DMS 273 treated with DMSO at 0.1 percent for 48 hours (cell line): Measurements from ENCODE around the gene ENPP3.

Source experiments
- DNase-seq: peaks from one replicate; lab custom pipeline; 2025; lab: John Stamatoyannopoulos, UW

The ENPP3 gene

GRCh38 chr6:131642987-131643611 is 6.0 kb downstream of the ENPP3 start:
- DNase-seq = no peak

GRCh38 chr6:131643855-131644460 is 6.9 kb downstream of the ENPP3 start:
- no peak for DNase-seq

DNA sequence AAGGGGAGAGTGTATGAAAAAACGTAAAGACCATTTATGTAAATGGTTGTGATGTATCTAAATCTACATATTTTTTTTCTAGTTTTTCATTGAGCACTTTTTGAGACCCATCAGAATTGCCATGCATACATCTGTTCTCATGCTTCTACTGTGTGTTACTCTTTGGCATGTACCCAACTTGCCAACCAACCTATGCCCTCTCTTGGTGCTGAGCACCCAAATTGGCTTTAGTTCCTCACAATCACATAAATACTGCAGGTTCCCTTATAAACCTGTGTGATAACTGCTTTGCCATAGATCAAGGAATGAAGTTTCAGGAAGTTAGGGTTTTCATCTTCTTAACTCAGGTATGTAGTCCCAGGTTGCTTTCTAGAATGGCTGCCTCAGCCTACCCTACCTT is 7.8 kb downstream of the ENPP3 start:
- DNase-seq = no peak

- DNase-seq = no peak
Measured at GRCh38 chr6:131645846-131646245, 8.7 kb downstream of the ENPP3 start.

DNA sequence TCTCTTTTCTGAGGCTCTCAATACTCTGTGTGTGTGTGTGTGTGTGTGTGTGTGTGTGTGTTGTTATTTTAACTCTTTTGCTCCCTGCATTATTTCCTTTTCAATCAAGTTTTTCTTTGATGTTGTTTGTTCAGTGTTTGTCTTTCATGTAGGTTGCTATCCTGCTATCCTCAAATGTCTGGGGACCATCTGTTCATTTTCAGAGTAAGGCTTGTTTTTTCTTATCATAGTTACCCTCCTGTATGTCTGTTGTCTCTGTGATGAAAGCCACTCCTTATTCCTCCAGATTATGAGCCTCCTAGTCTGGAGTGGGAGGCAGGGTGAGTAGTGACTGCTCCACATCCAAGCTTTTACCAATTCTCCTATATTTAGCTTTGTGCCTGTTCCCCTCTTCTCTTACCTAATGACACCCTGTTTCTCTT is 9.2 kb downstream of the ENPP3 start:
- DNase-seq = no peak

GRCh38 chr6:131651782-131652181 is 14.7 kb downstream of the ENPP3 start:
- DNase-seq = no peak

- no peak for DNase-seq
Measured at GRCh38 chr6:131652472-131652871, 15.4 kb downstream of the ENPP3 start.

DNA sequence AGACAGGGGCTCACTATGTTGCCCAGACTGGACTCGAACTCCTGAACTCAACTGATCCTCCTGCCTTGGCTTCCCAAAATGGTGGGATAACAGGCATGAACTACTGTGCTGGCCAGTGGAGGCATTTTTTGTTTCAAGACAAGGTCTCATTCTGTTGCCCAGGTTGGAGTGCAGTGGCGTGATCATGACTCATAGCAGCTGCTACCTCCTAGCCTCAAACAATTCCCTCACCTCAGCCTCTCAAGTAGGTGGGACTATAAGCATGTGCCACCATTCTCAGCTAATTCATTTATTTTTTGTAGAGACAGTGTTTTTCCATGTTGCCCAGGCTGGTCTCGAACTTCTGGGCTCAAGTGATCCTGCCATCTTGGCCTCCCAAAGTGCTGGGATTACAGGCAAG is 17.2 kb downstream of the ENPP3 start:
- DNase-seq = no peak

DNA sequence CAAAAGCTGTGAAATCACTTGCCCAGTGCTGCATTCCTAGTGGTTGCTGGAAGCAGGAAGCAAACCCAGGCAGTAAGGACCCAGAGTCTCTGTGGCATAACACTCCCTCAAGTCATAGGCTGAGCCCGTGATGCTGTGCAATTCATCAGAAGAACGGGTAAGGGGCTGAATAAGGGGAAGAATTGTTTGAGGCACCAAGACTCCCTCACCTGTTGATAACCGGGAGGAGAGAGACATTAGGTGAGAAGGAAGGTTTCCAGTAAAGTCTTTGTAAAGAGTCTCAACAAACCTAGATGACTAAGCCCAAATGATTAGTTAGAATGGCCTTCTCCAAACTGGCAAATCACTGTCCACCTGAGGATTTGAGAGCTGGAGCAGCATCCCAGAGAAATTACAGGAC is 18.3 kb downstream of the ENPP3 start:
- no peak for DNase-seq

GRCh38 chr6:131655951-131656350 is 18.8 kb downstream of the ENPP3 start:
- no peak for DNase-seq

DNA sequence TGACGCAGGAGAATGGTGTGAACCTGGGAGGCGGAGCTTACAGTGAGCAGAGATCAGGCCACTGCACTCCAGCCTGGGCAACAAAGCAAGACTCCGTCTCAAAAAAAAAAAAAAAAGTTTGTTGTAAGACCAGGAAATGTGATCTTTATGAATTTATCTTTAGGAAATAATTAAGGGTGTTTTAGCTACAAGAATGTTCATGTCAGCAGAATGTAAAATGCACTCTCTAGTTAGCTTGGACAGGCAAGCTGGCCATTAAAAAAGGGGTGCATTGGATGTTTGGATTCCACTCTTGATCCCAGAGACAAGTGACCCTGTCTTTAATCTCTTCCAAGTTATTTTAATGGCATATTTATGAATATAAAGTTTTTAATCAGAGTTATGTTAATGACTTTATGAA is 19.6 kb downstream of the ENPP3 start:
- DNase-seq = no peak

DNA sequence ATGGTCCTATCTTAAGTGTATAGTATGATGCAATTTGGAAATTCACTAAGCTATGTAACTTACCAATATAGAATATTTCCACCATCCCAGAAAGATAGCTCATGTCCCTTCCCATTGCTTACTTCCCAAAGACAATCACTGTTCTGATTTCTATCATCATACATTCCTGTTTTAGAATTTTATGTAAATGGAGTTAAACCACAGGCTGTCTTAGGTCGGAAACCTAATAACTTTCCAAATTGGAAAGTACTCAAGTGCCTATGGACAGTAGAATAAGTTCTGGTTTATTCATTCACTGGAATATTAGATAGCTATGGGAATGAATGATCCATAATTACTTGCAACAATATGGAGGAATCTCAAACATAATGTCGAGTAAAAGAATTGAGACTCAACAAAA is 20.1 kb downstream of the ENPP3 start:
- no peak for DNase-seq

DNA sequence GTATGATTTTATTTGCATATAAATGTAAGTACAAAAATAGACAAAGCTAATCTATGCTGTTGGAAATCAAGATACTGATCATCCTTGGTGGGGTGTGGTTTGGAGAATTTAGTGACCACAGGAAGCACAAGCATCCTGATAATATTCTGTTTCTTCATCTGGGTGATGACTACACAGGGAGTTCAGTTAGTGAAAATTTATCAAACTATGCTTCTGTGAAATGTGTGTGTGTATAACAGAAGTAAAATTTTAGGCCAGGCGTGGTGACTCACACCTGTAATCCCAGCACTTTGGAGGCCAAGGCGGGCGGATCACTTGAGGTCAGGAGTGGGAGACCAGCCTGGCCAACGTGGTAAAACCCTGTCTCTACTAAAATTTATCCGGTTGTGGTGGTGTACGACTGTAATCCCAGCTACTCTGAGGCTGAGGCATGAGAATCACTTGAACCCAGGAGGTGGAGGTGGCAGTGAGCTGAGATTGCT is 20.6 kb downstream of the ENPP3 start:
- DNase-seq = no peak

DNA sequence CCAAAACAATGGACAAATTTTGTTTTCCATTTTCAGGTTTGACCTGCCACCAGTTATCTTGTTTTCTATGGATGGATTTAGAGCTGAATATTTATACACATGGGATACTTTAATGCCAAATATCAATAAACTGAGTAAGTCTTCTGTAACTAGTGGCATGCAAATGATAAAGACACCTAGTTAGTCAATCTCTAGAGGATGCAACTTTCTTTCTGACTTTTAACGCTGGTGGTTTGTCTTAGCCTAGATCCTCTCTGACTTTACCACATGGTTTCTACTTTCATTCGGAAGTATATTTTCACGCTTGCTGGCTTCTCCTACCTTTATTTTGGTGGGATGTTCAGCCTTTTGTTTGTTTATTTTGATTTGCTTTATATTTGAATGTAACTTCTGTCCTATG is 21.2 kb downstream of the ENPP3 start:
- DNase-seq = no peak

DNA sequence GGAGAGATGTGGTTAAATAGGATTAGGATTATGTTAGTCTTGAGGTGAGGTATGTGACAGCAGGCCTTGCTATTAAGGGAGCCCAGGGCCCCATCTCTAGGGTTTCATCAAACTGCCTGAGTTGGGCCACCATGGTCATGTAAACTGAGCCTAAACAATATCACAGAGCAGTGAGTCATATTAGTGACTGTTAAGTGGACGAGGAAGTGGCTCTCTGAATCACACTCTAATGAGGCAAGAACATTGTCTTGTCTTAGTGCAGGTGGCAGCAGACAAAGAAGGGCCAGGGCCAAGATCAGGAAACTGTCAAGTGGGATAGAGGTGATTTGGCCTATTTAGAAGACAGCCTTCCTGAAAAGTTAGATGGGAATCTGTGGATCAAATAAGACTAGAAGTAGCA is 23.1 kb downstream of the ENPP3 start:
- DNase-seq = no peak

- no peak for DNase-seq
Measured at GRCh38 chr6:131663578-131664165, 26.6 kb downstream of the ENPP3 start.

- no peak for DNase-seq
Measured at GRCh38 chr6:131669891-131670290, 32.8 kb downstream of the ENPP3 start.

- DNase-seq = no peak
Measured at GRCh38 chr6:131673184-131673583, 36.1 kb downstream of the ENPP3 start.

GRCh38 chr6:131678442-131678841 is 41.3 kb downstream of the ENPP3 start:
- DNase-seq = no peak

GRCh38 chr6:131680868-131681267 is 43.8 kb downstream of the ENPP3 start:
- no peak for DNase-seq

GRCh38 chr6:131681585-131681984 is 44.5 kb downstream of the ENPP3 start:
- DNase-seq = no peak

GRCh38 chr6:131682442-131682841 is 45.3 kb downstream of the ENPP3 start:
- DNase-seq = no peak

- no peak for DNase-seq
Measured at GRCh38 chr6:131683479-131683878, 46.4 kb downstream of the ENPP3 start.
